NCI-H2107 (cell line): ENCODE results near the gene LIPI.
"Not testable (repeated sequence)": the region's sequence is repeated elsewhere in the genome, so short reads cannot be mapped to it uniquely, and the experiment has no call there.

Source experiments
- DNase-seq: peaks from one replicate; lab custom pipeline; 2025; lab: John Stamatoyannopoulos, UW

LIPI gene

GRCh38 chr21:14116080-14116481, 94.7 kb downstream of the LIPI start:
- DNase-seq = no peak

GRCh38 chr21:14115646-14116045, 95.1 kb downstream of the LIPI start:
- no peak for DNase-seq

GRCh38 chr21:14114251-14114650, 96.5 kb downstream of the LIPI start:
- DNase-seq = no peak

- not testable (repeated sequence) for DNase-seq
These were observed 106.2 kb downstream of the LIPI start for GRCh38 chr21:14104564-14104963.

- DNase-seq = no peak
These were observed 111.2 kb downstream of the LIPI start for GRCh38 chr21:14099570-14099969.

GRCh38 chr21:14097881-14098499, 112.8 kb downstream of the LIPI start:
- no peak for DNase-seq

GRCh38 chr21:14096577-14096976, 114.2 kb downstream of the LIPI start:
- DNase-seq = no peak

GRCh38 chr21:14096172-14096571, 114.6 kb downstream of the LIPI start:
- no peak for DNase-seq

- no peak for DNase-seq
These were observed 115.7 kb downstream of the LIPI start for GRCh38 chr21:14095056-14095455.

- no peak for DNase-seq
These were observed 117.8 kb downstream of the LIPI start for GRCh38 chr21:14092834-14093560.

- not testable (repeated sequence) for DNase-seq
These were observed 120.6 kb downstream of the LIPI start for GRCh38 chr21:14090184-14090583.

- no peak for DNase-seq
These were observed 122.4 kb downstream of the LIPI start for GRCh38 chr21:14088391-14088790.

- DNase-seq = no peak
These were observed 124.2 kb downstream of the LIPI start for GRCh38 chr21:14086553-14086952.

- no peak for DNase-seq
These were observed 126.1 kb downstream of the LIPI start for GRCh38 chr21:14084701-14085100.

- no peak for DNase-seq
These were observed 126.7 kb downstream of the LIPI start for GRCh38 chr21:14084068-14084501.

- DNase-seq = no peak
These were observed 130.0 kb downstream of the LIPI start for GRCh38 chr21:14080764-14081096.

- no peak for DNase-seq
These were observed 130.6 kb downstream of the LIPI start for GRCh38 chr21:14080040-14080763.

- DNase-seq = no peak
These were observed 131.9 kb downstream of the LIPI start for GRCh38 chr21:14078746-14079375.

- no peak for DNase-seq
These were observed 134.5 kb downstream of the LIPI start for GRCh38 chr21:14076143-14076806.

GRCh38 chr21:14075346-14076142, 135.2 kb downstream of the LIPI start:
- DNase-seq = no peak

GRCh38 chr21:14074177-14074576, 136.6 kb downstream of the LIPI start:
- DNase-seq = no peak
